Measurements from ENCODE around the gene MDP1. TPM values are rescaled to one million over a fixed set of nuclear protein-coding genes. Genes with fewer than 3 reads are reported as not detected.

MDP1 gene
- total RNA-seq, 1 experiment from 2014 or later: 12.6 TPM

DNA sequence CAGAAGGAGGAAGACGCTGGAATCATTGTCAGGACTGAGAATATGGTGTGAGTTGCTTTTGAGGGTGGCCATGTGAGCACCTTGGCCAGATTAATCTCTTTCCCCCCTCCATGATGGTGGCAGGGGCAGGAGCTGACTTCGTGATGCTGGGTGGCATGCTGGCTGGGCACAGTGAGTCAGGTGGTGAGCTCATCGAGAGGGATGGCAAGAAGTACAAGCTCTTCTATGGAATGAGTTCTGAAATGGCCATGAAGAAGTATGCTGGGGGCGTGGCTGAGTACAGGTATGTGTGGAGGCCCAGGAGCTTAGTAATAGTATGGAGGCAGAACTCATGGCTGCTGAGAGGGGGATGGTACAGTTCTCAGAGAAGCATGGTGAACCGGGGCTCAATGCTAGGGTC lies 22.3 kb upstream of the MDP1 start:
- H3K9me3 Mint-ChIP-seq: no peaks in the 10 kb centered on the region
- H3K36me3 Mint-ChIP-seq: peaks cover 55% of the 10 kb centered on the region
- POLR2A ChIA-PET: interaction anchor here (1.1 kb wide), 1 partner anchor 62 kb away, joined by 4 read pairs; the partner anchor contains the start of genes DHRS1 and NOP9
- DNase-seq (ENCODE audit: low spot score) (no peak), ATAC-seq (no peak)
- H3K27me3 Mint-ChIP-seq (ENCODE audit: low read depth): no peaks in the 10 kb centered on the region
- TF ChIP-seq, protein P1, sequence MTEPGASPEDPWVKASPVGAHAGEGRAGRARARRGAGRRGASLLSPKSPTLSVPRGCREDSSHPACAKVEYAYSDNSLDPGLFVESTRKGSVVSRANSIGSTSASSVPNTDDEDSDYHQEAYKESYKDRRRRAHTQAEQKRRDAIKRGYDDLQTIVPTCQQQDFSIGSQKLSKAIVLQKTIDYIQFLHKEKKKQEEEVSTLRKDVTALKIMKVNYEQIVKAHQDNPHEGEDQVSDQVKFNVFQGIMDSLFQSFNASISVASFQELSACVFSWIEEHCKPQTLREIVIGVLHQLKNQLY (CRISPR knock-in tag; IDR thresholded peaks at IDR 0.05): no peak
- no peak for TF ChIP-seq KAT7 (CRISPR knock-in tag; IDR thresholded peaks at IDR 0.05; ENCODE audit: borderline replicate concordance)
- TF ChIP-seq, protein P2, sequence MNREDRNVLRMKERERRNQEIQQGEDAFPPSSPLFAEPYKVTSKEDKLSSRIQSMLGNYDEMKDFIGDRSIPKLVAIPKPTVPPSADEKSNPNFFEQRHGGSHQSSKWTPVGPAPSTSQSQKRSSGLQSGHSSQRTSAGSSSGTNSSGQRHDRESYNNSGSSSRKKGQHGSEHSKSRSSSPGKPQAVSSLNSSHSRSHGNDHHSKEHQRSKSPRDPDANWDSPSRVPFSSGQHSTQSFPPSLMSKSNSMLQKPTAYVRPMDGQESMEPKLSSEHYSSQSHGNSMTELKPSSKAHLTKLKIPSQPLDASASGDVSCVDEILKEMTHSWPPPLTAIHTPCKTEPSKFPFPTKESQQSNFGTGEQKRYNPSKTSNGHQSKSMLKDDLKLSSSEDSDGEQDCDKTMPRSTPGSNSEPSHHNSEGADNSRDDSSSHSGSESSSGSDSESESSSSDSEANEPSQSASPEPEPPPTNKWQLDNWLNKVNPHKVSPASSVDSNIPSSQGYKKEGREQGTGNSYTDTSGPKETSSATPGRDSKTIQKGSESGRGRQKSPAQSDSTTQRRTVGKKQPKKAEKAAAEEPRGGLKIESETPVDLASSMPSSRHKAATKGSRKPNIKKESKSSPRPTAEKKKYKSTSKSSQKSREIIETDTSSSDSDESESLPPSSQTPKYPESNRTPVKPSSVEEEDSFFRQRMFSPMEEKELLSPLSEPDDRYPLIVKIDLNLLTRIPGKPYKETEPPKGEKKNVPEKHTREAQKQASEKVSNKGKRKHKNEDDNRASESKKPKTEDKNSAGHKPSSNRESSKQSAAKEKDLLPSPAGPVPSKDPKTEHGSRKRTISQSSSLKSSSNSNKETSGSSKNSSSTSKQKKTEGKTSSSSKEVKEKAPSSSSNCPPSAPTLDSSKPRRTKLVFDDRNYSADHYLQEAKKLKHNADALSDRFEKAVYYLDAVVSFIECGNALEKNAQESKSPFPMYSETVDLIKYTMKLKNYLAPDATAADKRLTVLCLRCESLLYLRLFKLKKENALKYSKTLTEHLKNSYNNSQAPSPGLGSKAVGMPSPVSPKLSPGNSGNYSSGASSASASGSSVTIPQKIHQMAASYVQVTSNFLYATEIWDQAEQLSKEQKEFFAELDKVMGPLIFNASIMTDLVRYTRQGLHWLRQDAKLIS (CRISPR knock-in tag; IDR thresholded peaks at IDR 0.05; ENCODE audit: borderline replicate concordance): no peak
- TF ChIP-seq CREM (CRISPR knock-in tag; IDR thresholded peaks at IDR 0.05): no peak
- no peak for TF ChIP-seq TEAD1 (CRISPR knock-in tag; IDR thresholded peaks at IDR 0.05)
- TF ChIP-seq ZNF219 (CRISPR knock-in tag; IDR thresholded peaks at IDR 0.05; ENCODE audit: borderline replicate concordance): no peak
- no peak for TF ChIP-seq ZBTB21 (CRISPR knock-in tag; IDR thresholded peaks at IDR 0.05; ENCODE audit: borderline replicate concordance)
- no peak overlapping the region for H3K4me3 Mint-ChIP-seq
- CTCF ChIA-PET: interaction anchor here (1.3 kb wide), 1 partner anchor 70 kb away, joined by 3 read pairs; the partner anchor contains the start of gene CIDEB
- H3K27ac Mint-ChIP-seq: no peak overlapping the region
- H3K4me1 Mint-ChIP-seq: peaks cover 21% of the 10 kb centered on the region

DNA sequence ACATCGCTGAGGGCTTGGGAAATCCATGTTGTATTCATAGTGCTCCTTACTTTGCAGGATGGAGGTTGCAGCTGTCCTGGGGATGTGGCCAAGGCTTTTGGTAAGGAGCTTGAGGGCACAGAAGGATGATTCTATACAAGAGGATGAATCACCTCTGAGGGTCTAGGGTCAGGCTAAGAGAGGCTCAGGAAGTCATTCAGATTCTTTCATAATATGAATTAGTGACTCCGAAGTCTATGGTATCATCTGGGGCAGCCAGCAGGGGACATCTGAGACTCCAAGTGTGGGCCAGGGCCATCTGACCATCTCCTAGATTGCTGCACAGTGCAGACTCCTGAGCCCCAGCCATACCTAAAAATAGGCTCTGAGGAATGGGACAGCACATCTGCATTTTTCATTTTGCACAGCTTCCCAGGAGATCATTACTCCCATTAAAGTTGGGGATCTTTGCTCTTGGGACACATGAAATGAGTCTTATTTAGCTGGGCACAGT lies 21.6 kb upstream of the MDP1 start:
- DNase-seq (ENCODE audit: low spot score) (no peak), ATAC-seq (no peak)
- H3K36me3 Mint-ChIP-seq: peaks cover 55% of the 10 kb centered on the region
- no peaks in the 10 kb centered on the region for H3K9me3 Mint-ChIP-seq
- H3K27me3 Mint-ChIP-seq (ENCODE audit: low read depth): no peaks in the 10 kb centered on the region
- no peak overlapping the region for H3K27ac Mint-ChIP-seq
- CTCF ChIA-PET: no interaction called here
- no peak overlapping the region for H3K4me3 Mint-ChIP-seq
- H3K4me1 Mint-ChIP-seq: peaks cover 20% of the 10 kb centered on the region
- TF ChIP-seq, protein P3, sequence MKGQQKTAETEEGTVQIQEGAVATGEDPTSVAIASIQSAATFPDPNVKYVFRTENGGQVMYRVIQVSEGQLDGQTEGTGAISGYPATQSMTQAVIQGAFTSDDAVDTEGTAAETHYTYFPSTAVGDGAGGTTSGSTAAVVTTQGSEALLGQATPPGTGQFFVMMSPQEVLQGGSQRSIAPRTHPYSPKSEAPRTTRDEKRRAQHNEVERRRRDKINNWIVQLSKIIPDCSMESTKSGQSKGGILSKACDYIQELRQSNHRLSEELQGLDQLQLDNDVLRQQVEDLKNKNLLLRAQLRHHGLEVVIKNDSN (CRISPR knock-in tag; IDR thresholded peaks at IDR 0.05): no peak
- TF ChIP-seq, protein P4, sequence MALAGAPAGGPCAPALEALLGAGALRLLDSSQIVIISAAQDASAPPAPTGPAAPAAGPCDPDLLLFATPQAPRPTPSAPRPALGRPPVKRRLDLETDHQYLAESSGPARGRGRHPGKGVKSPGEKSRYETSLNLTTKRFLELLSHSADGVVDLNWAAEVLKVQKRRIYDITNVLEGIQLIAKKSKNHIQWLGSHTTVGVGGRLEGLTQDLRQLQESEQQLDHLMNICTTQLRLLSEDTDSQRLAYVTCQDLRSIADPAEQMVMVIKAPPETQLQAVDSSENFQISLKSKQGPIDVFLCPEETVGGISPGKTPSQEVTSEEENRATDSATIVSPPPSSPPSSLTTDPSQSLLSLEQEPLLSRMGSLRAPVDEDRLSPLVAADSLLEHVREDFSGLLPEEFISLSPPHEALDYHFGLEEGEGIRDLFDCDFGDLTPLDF (CRISPR knock-in tag; IDR thresholded peaks at IDR 0.05): no peak
- TF ChIP-seq FOXK1 (CRISPR knock-in tag; IDR thresholded peaks at IDR 0.05) (no peak), ZNF121 (CRISPR knock-in tag; IDR thresholded peaks at IDR 0.05) (no peak), CBFB (CRISPR knock-in tag; IDR thresholded peaks at IDR 0.05; ENCODE audit: low read depth) (no peak), NR2C2 (CRISPR knock-in tag; IDR thresholded peaks at IDR 0.05) (no peak), NFE2L1 (CRISPR knock-in tag; IDR thresholded peaks at IDR 0.05) (no peak), ZNF423 (CRISPR knock-in tag; IDR thresholded peaks at IDR 0.05) (no peak), IRF2 (CRISPR knock-in tag; IDR thresholded peaks at IDR 0.05; ENCODE audit: borderline replicate concordance, low read depth) (no peak), ZNF219 (CRISPR knock-in tag; IDR thresholded peaks at IDR 0.05; ENCODE audit: borderline replicate concordance) (no peak), SP1 (CRISPR knock-in tag; conservative IDR thresholded peaks at IDR 0.05) (no peak)
- TF ChIP-seq, protein P5, sequence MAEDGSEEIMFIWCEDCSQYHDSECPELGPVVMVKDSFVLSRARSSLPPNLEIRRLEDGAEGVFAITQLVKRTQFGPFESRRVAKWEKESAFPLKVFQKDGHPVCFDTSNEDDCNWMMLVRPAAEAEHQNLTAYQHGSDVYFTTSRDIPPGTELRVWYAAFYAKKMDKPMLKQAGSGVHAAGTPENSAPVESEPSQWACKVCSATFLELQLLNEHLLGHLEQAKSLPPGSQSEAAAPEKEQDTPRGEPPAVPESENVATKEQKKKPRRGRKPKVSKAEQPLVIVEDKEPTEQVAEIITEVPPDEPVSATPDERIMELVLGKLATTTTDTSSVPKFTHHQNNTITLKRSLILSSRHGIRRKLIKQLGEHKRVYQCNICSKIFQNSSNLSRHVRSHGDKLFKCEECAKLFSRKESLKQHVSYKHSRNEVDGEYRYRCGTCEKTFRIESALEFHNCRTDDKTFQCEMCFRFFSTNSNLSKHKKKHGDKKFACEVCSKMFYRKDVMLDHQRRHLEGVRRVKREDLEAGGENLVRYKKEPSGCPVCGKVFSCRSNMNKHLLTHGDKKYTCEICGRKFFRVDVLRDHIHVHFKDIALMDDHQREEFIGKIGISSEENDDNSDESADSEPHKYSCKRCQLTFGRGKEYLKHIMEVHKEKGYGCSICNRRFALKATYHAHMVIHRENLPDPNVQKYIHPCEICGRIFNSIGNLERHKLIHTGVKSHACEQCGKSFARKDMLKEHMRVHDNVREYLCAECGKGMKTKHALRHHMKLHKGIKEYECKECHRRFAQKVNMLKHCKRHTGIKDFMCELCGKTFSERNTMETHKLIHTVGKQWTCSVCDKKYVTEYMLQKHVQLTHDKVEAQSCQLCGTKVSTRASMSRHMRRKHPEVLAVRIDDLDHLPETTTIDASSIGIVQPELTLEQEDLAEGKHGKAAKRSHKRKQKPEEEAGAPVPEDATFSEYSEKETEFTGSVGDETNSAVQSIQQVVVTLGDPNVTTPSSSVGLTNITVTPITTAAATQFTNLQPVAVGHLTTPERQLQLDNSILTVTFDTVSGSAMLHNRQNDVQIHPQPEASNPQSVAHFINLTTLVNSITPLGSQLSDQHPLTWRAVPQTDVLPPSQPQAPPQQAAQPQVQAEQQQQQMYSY (CRISPR knock-in tag; IDR thresholded peaks at IDR 0.05): no peak
- POLR2A ChIA-PET: no interaction called here

All from WTC11 (cell line).